HepG2 (cell line): Measurements from ENCODE around the gene GSTT2B.
"Not testable (repeated sequence)": the region's sequence is repeated elsewhere in the genome, so short reads cannot be mapped to it uniquely, and the experiment has no call there.

Experiments
- CTCF ChIP-seq: sonication (generic); formaldehyde crosslinking; IDR thresholded peaks from 2 replicates; pipeline ENCODE4 v1.5.0; 2020; ENCODE audit warnings: mild to moderate bottlenecking, missing genetic modification reagents, moderate library complexity
- GFI1 ChIP-seq: sonication (generic); formaldehyde crosslinking; IDR thresholded peaks from 2 replicates; pipeline ENCODE4 v1.5.0; 2020; ENCODE audit warnings: missing genetic modification reagents, mild to moderate bottlenecking, borderline replicate concordance
- KDM1A ChIP-seq: IDR thresholded peaks from 2 replicates; pipeline ENCODE4 v1.6.1; 2016; ENCODE audit warnings: missing compliant biosample characterization
- PHF21A ChIP-seq: sonication (generic); formaldehyde crosslinking; IDR thresholded peaks from 2 replicates; pipeline ENCODE4 v1.5.0; 2020; ENCODE audit warnings: mild to moderate bottlenecking, missing genetic modification reagents
- STAG1 ChIP-seq: sonication (generic); formaldehyde crosslinking; IDR thresholded peaks from 2 replicates; pipeline ENCODE4 v1.4.0; 2020; ENCODE audit warnings: missing genetic modification reagents
- TCF7L2 ChIP-seq: IDR thresholded peaks from 2 replicates; pipeline ENCODE4 v1.6.1; 2011; ENCODE audit warnings: mild to moderate bottlenecking, low read depth, low read length, moderate library complexity
- ZNF34 ChIP-seq: sonication (generic); formaldehyde crosslinking; IDR thresholded peaks from 2 replicates; pipeline ENCODE4 v1.4.0; 2020; ENCODE audit warnings: mild to moderate bottlenecking, missing genetic modification reagents, borderline replicate concordance
- ZNF768 ChIP-seq: sonication (generic); formaldehyde crosslinking; IDR thresholded peaks from 2 replicates; pipeline ENCODE4 v1.4.0; 2020; ENCODE audit warnings: missing genetic modification reagents
- ZNF891 ChIP-seq: sonication (generic); formaldehyde crosslinking; IDR thresholded peaks from 2 replicates; pipeline ENCODE4 v1.5.0; 2020; ENCODE audit warnings: mild to moderate bottlenecking, missing genetic modification reagents
- TF ChIP-seq, protein P1 (sequence below): sonication (generic); formaldehyde crosslinking; IDR thresholded peaks from 2 replicates; pipeline ENCODE4 v1.4.0; 2020; ENCODE audit warnings: missing genetic modification reagents

- not testable (repeated sequence) for TF ChIP-seq CTCF (CRISPR knock-in tag); ZNF891; TCF7L2; STAG1; KDM1A (CRISPR knock-in tag); ZNF34 (CRISPR knock-in tag); GFI1 (CRISPR knock-in tag); PHF21A (CRISPR knock-in tag); ZNF768 (CRISPR knock-in tag)
- TF ChIP-seq, protein P1, sequence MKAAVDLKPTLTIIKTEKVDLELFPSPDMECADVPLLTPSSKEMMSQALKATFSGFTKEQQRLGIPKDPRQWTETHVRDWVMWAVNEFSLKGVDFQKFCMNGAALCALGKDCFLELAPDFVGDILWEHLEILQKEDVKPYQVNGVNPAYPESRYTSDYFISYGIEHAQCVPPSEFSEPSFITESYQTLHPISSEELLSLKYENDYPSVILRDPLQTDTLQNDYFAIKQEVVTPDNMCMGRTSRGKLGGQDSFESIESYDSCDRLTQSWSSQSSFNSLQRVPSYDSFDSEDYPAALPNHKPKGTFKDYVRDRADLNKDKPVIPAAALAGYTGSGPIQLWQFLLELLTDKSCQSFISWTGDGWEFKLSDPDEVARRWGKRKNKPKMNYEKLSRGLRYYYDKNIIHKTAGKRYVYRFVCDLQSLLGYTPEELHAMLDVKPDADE (CRISPR knock-in tag): not testable (repeated sequence)
Measured at GRCh38 chr22:23940166-23940565, 20.8 kb downstream of the GSTT2B start.
